Muscle of leg (tissue), 16 donors: ENCODE data around the gene RBM18. TPM values are rescaled to one million over a fixed set of nuclear protein-coding genes. Genes with fewer than 3 reads are reported as not detected.

Source experiments
- DNase-seq: peaks from one replicate; pipeline ENCODE4 v3.0.0; 2013
- H3K27ac ChIP-seq: one replicate; pipeline ENCODE4 v1.5.1; 2013; ENCODE audit warnings: mild to moderate bottlenecking, low read length, control low read depth
- H3K27me3 ChIP-seq: one replicate; pipeline ENCODE4 v1.6.1; 2013; ENCODE audit warnings: low read length; ENCODE audit not compliant: control insufficient read depth, insufficient read depth
- H3K36me3 ChIP-seq: one replicate; pipeline ENCODE4 v1.6.1; 2013; ENCODE audit warnings: low read length; ENCODE audit not compliant: control insufficient read depth, insufficient read depth
- H3K4me1 ChIP-seq: one replicate; pipeline ENCODE4 v1.6.1; 2013; ENCODE audit warnings: low read length; ENCODE audit not compliant: control insufficient read depth, insufficient read depth
- H3K4me3 ChIP-seq: one replicate; pipeline ENCODE4 v1.5.1; 2013; ENCODE audit warnings: low read length, control low read depth
- H3K9me3 ChIP-seq: replicated peaks from 2 replicates; pipeline ENCODE4 v1.6.1; 2013; ENCODE audit warnings: low read depth, low read length; ENCODE audit not compliant: control insufficient read depth
- WGBS: methylation state at CpG from one replicate; pipeline ENCODE4 v1.1.5; 2013; ENCODE audit warnings: missing lambda C conversion rate; ENCODE audit not compliant: insufficient coverage; 5-methylcytosine and 5-hydroxymethylcytosine counted together
- long read RNA-seq, 11 donors: transcript quantifications; one replicate each; lab custom pipeline, GENCODE V29; 2026
- polyA plus RNA-seq, 8 donors: library from polyadenylated mRNA; unstranded; fragments of 120-200 nt; gene quantifications; one replicate each; pipeline versions ENCODE4 v1.2.1 to v1.2.3, GENCODE V29; 2013; ENCODE audit warnings: inconsistent platforms in 1 of 8, low replicate concordance in 1 of 8; ENCODE audit not compliant: insufficient read length in 8 of 8, insufficient read depth in 1 of 8
- total RNA-seq: library from RNA; stranded (reverse); fragments of 120-200 nt; gene quantifications from one replicate; pipeline ENCODE4 v1.2.4, GENCODE V29; 2013

RBM18 gene
- 14.4 TPM for total RNA-seq
- 10 to 100 TPM; 24.0 to 28.7 (median 26.1) TPM for polyA plus RNA-seq
- long read RNA-seq, donor 1, full-length matches to known transcripts = 5 of 5 reads
- long read RNA-seq, donor 1, partial matches to known transcripts = 0 of 5 reads
- long read RNA-seq, donor 1, other reads (novel, unspliced or antisense) = 0 of 5 reads
- long read RNA-seq, donor 2, full-length matches to known transcripts = 1 of 1 reads
- long read RNA-seq, donor 2, partial matches to known transcripts = 0 of 1 reads
- long read RNA-seq, donor 2, other reads (novel, unspliced or antisense) = 0 of 1 reads
- long read RNA-seq, donor 3, full-length matches to known transcripts = 21 of 21 reads
- long read RNA-seq, donor 3, partial matches to known transcripts = 0 of 21 reads
- long read RNA-seq, donor 3, other reads (novel, unspliced or antisense) = 0 of 21 reads
- long read RNA-seq, donor 4, full-length matches to known transcripts = 10 of 10 reads
- long read RNA-seq, donor 4, partial matches to known transcripts = 0 of 10 reads
- long read RNA-seq, donor 4, other reads (novel, unspliced or antisense) = 0 of 10 reads
- long read RNA-seq, donor 5, full-length matches to known transcripts = 26 of 26 reads
- long read RNA-seq, donor 5, partial matches to known transcripts = 0 of 26 reads
- long read RNA-seq, donor 5, other reads (novel, unspliced or antisense) = 0 of 26 reads
- long read RNA-seq, donor 6, full-length matches to known transcripts = 30 of 88 reads
- long read RNA-seq, donor 6, partial matches to known transcripts = 39 of 88 reads
- long read RNA-seq, donor 6, other reads (novel, unspliced or antisense) = 19 of 88 reads
- long read RNA-seq, donor 7, full-length matches to known transcripts = 25 of 25 reads
- long read RNA-seq, donor 7, partial matches to known transcripts = 0 of 25 reads
- long read RNA-seq, donor 7, other reads (novel, unspliced or antisense) = 0 of 25 reads
- long read RNA-seq, donor 8, full-length matches to known transcripts = 12 of 12 reads
- long read RNA-seq, donor 8, partial matches to known transcripts = 0 of 12 reads
- long read RNA-seq, donor 8, other reads (novel, unspliced or antisense) = 0 of 12 reads
- long read RNA-seq, donor 9, full-length matches to known transcripts = 10 of 10 reads
- long read RNA-seq, donor 9, partial matches to known transcripts = 0 of 10 reads
- long read RNA-seq, donor 9, other reads (novel, unspliced or antisense) = 0 of 10 reads
- long read RNA-seq, donor 10, full-length matches to known transcripts = 25 of 33 reads
- long read RNA-seq, donor 10, partial matches to known transcripts = 0 of 33 reads
- long read RNA-seq, donor 10, other reads (novel, unspliced or antisense) = 8 of 33 reads
- long read RNA-seq, donor 11, full-length matches to known transcripts = 6 of 6 reads
- long read RNA-seq, donor 11, partial matches to known transcripts = 0 of 6 reads
- long read RNA-seq, donor 11, other reads (novel, unspliced or antisense) = 0 of 6 reads

- no peaks in the 10 kb centered on the region for H3K9me3 ChIP-seq
- peak within 1 kb of the TSS; percentile 64 for H3K4me3 ChIP-seq
- peaks cover 16% of the 10 kb centered on the region for H3K4me1 ChIP-seq
- no peaks in the 10 kb centered on the region for H3K27me3 ChIP-seq
- peaks cover 19% of the 10 kb centered on the region for H3K36me3 ChIP-seq
- H3K27ac ChIP-seq = peak within 1 kb of the TSS; percentile 92
- DNase-seq = peak; percentile 95
- WGBS = under 1% methylated on average over 50 of the region's 60 CpGs
Measured at GRCh38 chr9:122264360-122265148, at the start of gene RBM18, which contains the start of gene MRRF. TSS of gene RBM18 (minus strand) at chr9:122264840. CDS start at chr9:122261492, 3,348 bp downstream. TSS of gene MRRF (plus strand) at chr9:122264882. CDS start at chr9:122270892, 6,010 bp downstream.

- H3K4me1 ChIP-seq = peaks cover 3% of the 10 kb centered on the region
- peaks cover 45% of the 10 kb centered on the region for H3K36me3 ChIP-seq
- no peak overlapping the region for H3K27ac ChIP-seq
- no peak for DNase-seq
- no peaks in the 10 kb centered on the region for H3K27me3 ChIP-seq
- no peaks in the 10 kb centered on the region for H3K9me3 ChIP-seq
- H3K4me3 ChIP-seq = no peak overlapping the region
Measured at GRCh38 chr9:122314165-122314564, 49.5 kb upstream of the RBM18 start.

GRCh38 chr9:122309861-122310260, 45.2 kb upstream of the RBM18 start:
- DNase-seq = no peak
- H3K4me1 ChIP-seq = peaks cover 10% of the 10 kb centered on the region
- WGBS = 70% methylated on average over 2 of the region's 2 CpGs

GRCh38 chr9:122307925-122308324, 43.3 kb upstream of the RBM18 start:
- H3K27ac ChIP-seq = peak overlapping the region; percentile 52
- no CpG with 5 or more reads among the region's 1 CpG for WGBS

More at GRCh38 chr9:122309861-122310260, 45.2 kb upstream of the RBM18 start:
- Histone ChIP-seq H3K36me3 (peaks cover 47% of the 10 kb centered on the region), H3K27me3 (no peaks in the 10 kb centered on the region), H3K4me3 (no peak overlapping the region), H3K27ac (no peak overlapping the region), H3K9me3 (no peaks in the 10 kb centered on the region)

GRCh38 chr9:122307061-122307460, 42.4 kb upstream of the RBM18 start:
- Histone ChIP-seq H3K4me3 (no peak overlapping the region), H3K27me3 (no peaks in the 10 kb centered on the region), H3K36me3 (peaks cover 24% of the 10 kb centered on the region), H3K9me3 (no peaks in the 10 kb centered on the region), H3K4me1 (peaks cover 20% of the 10 kb centered on the region), H3K27ac (peak overlapping the region; percentile 52)
- WGBS = 67% methylated on average over 4 of the region's 5 CpGs
- no peak for DNase-seq

More at GRCh38 chr9:122307925-122308324, 43.3 kb upstream of the RBM18 start:
- DNase-seq = peak; percentile 39
- Histone ChIP-seq H3K27me3 (no peaks in the 10 kb centered on the region), H3K36me3 (peaks cover 31% of the 10 kb centered on the region), H3K4me1 (peaks cover 20% of the 10 kb centered on the region), H3K9me3 (no peaks in the 10 kb centered on the region), H3K4me3 (no peak overlapping the region)

GRCh38 chr9:122302237-122303093, 37.8 kb upstream of the RBM18 start:
- Histone ChIP-seq H3K9me3 (no peaks in the 10 kb centered on the region), H3K36me3 (peaks cover 24% of the 10 kb centered on the region), H3K27ac (no peak overlapping the region), H3K4me3 (no peak overlapping the region), H3K4me1 (peaks cover 18% of the 10 kb centered on the region), H3K27me3 (no peaks in the 10 kb centered on the region)
- no peak for DNase-seq
- no CpG with 5 or more reads among the region's 5 CpGs for whole genome bisulfite sequencing

- Histone ChIP-seq H3K36me3 (peaks cover 31% of the 10 kb centered on the region), H3K4me1 (no peaks in the 10 kb centered on the region), H3K27ac (no peak overlapping the region), H3K4me3 (no peak overlapping the region), H3K27me3 (no peaks in the 10 kb centered on the region), H3K9me3 (no peaks in the 10 kb centered on the region)
- WGBS = no CpG with 5 or more reads among the region's 3 CpGs
- DNase-seq = no peak
Measured at GRCh38 chr9:122297512-122297911, 32.9 kb upstream of the RBM18 start.

- WGBS = 60% methylated on average over 2 of the region's 4 CpGs
- Histone ChIP-seq H3K36me3 (peaks cover 32% of the 10 kb centered on the region), H3K4me1 (no peaks in the 10 kb centered on the region), H3K27me3 (no peaks in the 10 kb centered on the region), H3K9me3 (no peaks in the 10 kb centered on the region), H3K27ac (no peak overlapping the region), H3K4me3 (no peak overlapping the region)
- no peak for DNase-seq
Measured at GRCh38 chr9:122294531-122294930, 29.9 kb upstream of the RBM18 start.
